Fibroblast of lung (primary cell): ENCODE results near the gene SRPRB. TPM values are rescaled to one million over a fixed set of nuclear protein-coding genes. Genes with fewer than 3 reads are reported as not detected.

Experiments used
- DNase-seq, 2 donors: peaks; one replicate each; pipeline versions ENCODE4 v3.0.0 to v3.0.0-alpha.2; 2010; ENCODE audit warnings: low read depth in 2 of 2
- H2AFZ ChIP-seq: 2 replicates; pipeline ENCODE4 v1.5.1; 2012; ENCODE audit warnings: low read length, control low read depth, inconsistent platforms
- H3K27ac ChIP-seq: 2 replicates; pipeline ENCODE4 v1.5.1; 2011; ENCODE audit warnings: low read length, control low read depth; ENCODE audit not compliant: insufficient read depth
- H3K27me3 ChIP-seq: 2 replicates; pipeline ENCODE4 v1.5.1; 2011; ENCODE audit warnings: mild to moderate bottlenecking, low read length; ENCODE audit not compliant: control insufficient read depth, insufficient read depth
- H3K36me3 ChIP-seq: 2 replicates; pipeline ENCODE4 v1.5.1; 2011; ENCODE audit warnings: low read length; ENCODE audit not compliant: control insufficient read depth, insufficient read depth
- H3K4me1 ChIP-seq: 2 replicates; pipeline ENCODE4 v1.5.1; 2011; ENCODE audit warnings: low read length; ENCODE audit not compliant: control insufficient read depth, insufficient read depth; ENCODE audit errors: extremely low read depth
- H3K4me2 ChIP-seq: 2 replicates; pipeline ENCODE4 v1.5.1; 2011; ENCODE audit warnings: low read length, control low read depth; ENCODE audit not compliant: insufficient read depth; ENCODE audit errors: extremely low read depth
- H3K4me3 ChIP-seq, 4 experiments: fragments of 200-600 bp in 1 of 4; sonication (generic) in 1 of 4; replicated peaks in 1 of 4; 2 replicates each; pipeline ENCODE4 v1.5.1; 2011 to 2016; ENCODE audit warnings: low read length in 4 of 4, low read depth in 3 of 4, mild to moderate bottlenecking in 3 of 4, control low read depth in 2 of 4, inconsistent platforms in 1 of 4, mixed read lengths in 1 of 4; ENCODE audit not compliant: insufficient read depth in 1 of 4; ENCODE audit errors: control extremely low read depth in 1 of 4
- H3K79me2 ChIP-seq: 2 replicates; pipeline ENCODE4 v1.5.1; 2012; ENCODE audit warnings: mild to moderate bottlenecking, low read length, inconsistent platforms; ENCODE audit not compliant: control insufficient read depth, insufficient read depth
- H3K9ac ChIP-seq: 2 replicates; pipeline ENCODE4 v1.5.1; 2011; ENCODE audit warnings: mild to moderate bottlenecking, low read length, control low read depth; ENCODE audit not compliant: insufficient read depth
- H3K9me3 ChIP-seq: 2 replicates; pipeline ENCODE4 v1.5.1; 2012; ENCODE audit warnings: low read depth, low read length; ENCODE audit not compliant: control insufficient read depth, insufficient read depth
- H4K20me1 ChIP-seq: 2 replicates; pipeline ENCODE4 v1.5.1; 2011; ENCODE audit warnings: low read length; ENCODE audit not compliant: control insufficient read depth, insufficient read depth; ENCODE audit errors: extremely low read depth
- CTCF ChIP-seq, 2 donors: IDR thresholded peaks in 1 of 2; conservative IDR thresholded peaks in 1 of 2; 1 replicate in 1 of 2; 2 replicates in 1 of 2; pipeline ENCODE4 v1.5.1; 2011 to 2012; ENCODE audit warnings: low read length in 2 of 2, control low read depth in 1 of 2, inconsistent platforms in 1 of 2, low read depth in 1 of 2, mild to moderate bottlenecking in 1 of 2
- EZH2 ChIP-seq: IDR thresholded peaks from 2 replicates; pipeline ENCODE4 v1.5.1; 2012; ENCODE audit warnings: low read length, control low read depth, mild to moderate bottlenecking; ENCODE audit errors: missing control alignments
- polyA plus RNA-seq, 2 donors: library from polyadenylated mRNA; depleted of rRNA in 1 of 2; stranded (reverse) in 1 of 2; unstranded in 1 of 2; fragments of >200 nt; gene quantifications; 2 replicates each; pipeline ENCODE4 v1.2.1, GENCODE V29; 2011 to 2012; ENCODE audit warnings: missing spikeins in 1 of 2
- total RNA-seq: library from RNA; depleted of rRNA; stranded (reverse); fragments of >200 nt; gene quantifications from 2 replicates; pipeline ENCODE4 v1.2.1, GENCODE V29; 2014

SRPRB gene
- total and polyA plus RNA-seq, 2 donors (not counting 1 experiment from before 2014, with no cell fraction given): 63.1 to 69.2 TPM

- Histone ChIP-seq H4K20me1 (no peaks in the 10 kb centered on the region), H3K9me3 (no peaks in the 10 kb centered on the region), H3K4me2 (no peak overlapping the region), H3K4me1 (no peaks in the 10 kb centered on the region), H3K27ac (no peak overlapping the region), H3K4me3 (no peak overlapping the region), H3K79me2 (no peaks in the 10 kb centered on the region), H3K27me3 (no peaks in the 10 kb centered on the region), H2AFZ (no peak overlapping the region), H3K9ac (no peak overlapping the region), H3K36me3 (no peaks in the 10 kb centered on the region)
- no peak for DNase-seq
- TF ChIP-seq EZH2 (no peak), CTCF (conservative IDR thresholded peaks at IDR 0.05 in 1 of 2, IDR thresholded peaks at IDR 0.05 in 1 of 2; ENCODE audit: low read depth in 1 of 2, low read length in 2 of 2) (no peak)
Observed at GRCh38 chr3:133788024-133788423, 17.6 kb upstream of the SRPRB start.

GRCh38 chr3:133792171-133792763 is 13.3 kb upstream of the SRPRB start:
- H3K9me3 ChIP-seq: no peaks in the 10 kb centered on the region
- no peak overlapping the region for H3K9ac ChIP-seq
- H2AFZ ChIP-seq: no peak overlapping the region
- no peaks in the 10 kb centered on the region for H3K27me3 ChIP-seq
- H3K27ac ChIP-seq: no peak overlapping the region
- H3K4me1 ChIP-seq: no peaks in the 10 kb centered on the region
- H3K79me2 ChIP-seq: no peaks in the 10 kb centered on the region
- H3K36me3 ChIP-seq: no peaks in the 10 kb centered on the region
- H3K4me2 ChIP-seq: no peak overlapping the region
- no peaks in the 10 kb centered on the region for H4K20me1 ChIP-seq
- DNase-seq: peak; percentile 6 to 17
- H3K4me3 ChIP-seq: no peak overlapping the region
- no peak for TF ChIP-seq CTCF (conservative IDR thresholded peaks at IDR 0.05 in 1 of 2, IDR thresholded peaks at IDR 0.05 in 1 of 2; ENCODE audit: low read depth in 1 of 2, low read length in 2 of 2)
- TF ChIP-seq EZH2: no peak

GRCh38 chr3:133797396-133798105 is 8.1 kb upstream of the SRPRB start:
- TF ChIP-seq CTCF (conservative IDR thresholded peaks at IDR 0.05 in 1 of 2, IDR thresholded peaks at IDR 0.05 in 1 of 2; ENCODE audit: low read depth in 1 of 2, low read length in 2 of 2) (no peak), EZH2 (no peak)
- peak in 1 of 2 donors; percentile 8 for DNase-seq
- no peaks in the 10 kb centered on the region for H4K20me1 ChIP-seq

More at GRCh38 chr3:133797396-133798105, 8.1 kb upstream of the SRPRB start:
- Histone ChIP-seq H3K36me3 (no peaks in the 10 kb centered on the region), H3K79me2 (no peaks in the 10 kb centered on the region), H3K27ac (no peak overlapping the region), H3K27me3 (peaks cover 7% of the 10 kb centered on the region), H3K9me3 (no peaks in the 10 kb centered on the region), H3K4me1 (no peaks in the 10 kb centered on the region), H3K4me2 (no peak overlapping the region), H3K4me3 (no peak overlapping the region), H2AFZ (no peak overlapping the region), H3K9ac (no peak overlapping the region)
